SKM-1 (cell line): Measurements from ENCODE around the gene ZNF746.

Experiments used
- DNase-seq: peaks from one replicate; lab custom pipeline; 2025; ENCODE audit not compliant: unreplicated experiment; lab: John Stamatoyannopoulos, UW

ZNF746 gene

GRCh38 chr7:149427893-149428292 is 69.7 kb downstream of the ZNF746 start:
- DNase-seq, result no peak

- DNase-seq, result no peak
Measured at GRCh38 chr7:149427096-149427680, 70.4 kb downstream of the ZNF746 start.

GRCh38 chr7:149423449-149424110 is 74.0 kb downstream of the ZNF746 start:
- no peak for DNase-seq

GRCh38 chr7:149422914-149423301 is 74.7 kb downstream of the ZNF746 start:
- no peak for DNase-seq
